Right renal cortex interstitium (tissue), 3 donors: ENCODE measurements around the gene BCL2L11. TPM values are rescaled to one million over a fixed set of nuclear protein-coding genes. Genes with fewer than 3 reads are reported as not detected.

Experiments
- DNase-seq, 3 donors: peaks; one replicate each; pipeline ENCODE4 v3.0.0-alpha.2; 2013; ENCODE audit warnings: low read depth in 3 of 3, low spot score in 2 of 3
- polyA plus RNA-seq, 3 donors: library from polyadenylated mRNA; unstranded; fragments of 120-200 nt; gene quantifications; one replicate each; pipeline ENCODE4 v1.2.1, GENCODE V29; 2013; ENCODE audit not compliant: insufficient read length in 3 of 3

Gene BCL2L11
- polyA plus RNA-seq, 3 donors, result 16.1 to 19.3 (median 17.8) TPM

- no peak for DNase-seq
These were observed 46.6 kb downstream of the BCL2L11 start for GRCh38 chr2:111167076-111167862.

- no peak for DNase-seq
These were observed 47.1 kb downstream of the BCL2L11 start for GRCh38 chr2:111167863-111168162.

DNA sequence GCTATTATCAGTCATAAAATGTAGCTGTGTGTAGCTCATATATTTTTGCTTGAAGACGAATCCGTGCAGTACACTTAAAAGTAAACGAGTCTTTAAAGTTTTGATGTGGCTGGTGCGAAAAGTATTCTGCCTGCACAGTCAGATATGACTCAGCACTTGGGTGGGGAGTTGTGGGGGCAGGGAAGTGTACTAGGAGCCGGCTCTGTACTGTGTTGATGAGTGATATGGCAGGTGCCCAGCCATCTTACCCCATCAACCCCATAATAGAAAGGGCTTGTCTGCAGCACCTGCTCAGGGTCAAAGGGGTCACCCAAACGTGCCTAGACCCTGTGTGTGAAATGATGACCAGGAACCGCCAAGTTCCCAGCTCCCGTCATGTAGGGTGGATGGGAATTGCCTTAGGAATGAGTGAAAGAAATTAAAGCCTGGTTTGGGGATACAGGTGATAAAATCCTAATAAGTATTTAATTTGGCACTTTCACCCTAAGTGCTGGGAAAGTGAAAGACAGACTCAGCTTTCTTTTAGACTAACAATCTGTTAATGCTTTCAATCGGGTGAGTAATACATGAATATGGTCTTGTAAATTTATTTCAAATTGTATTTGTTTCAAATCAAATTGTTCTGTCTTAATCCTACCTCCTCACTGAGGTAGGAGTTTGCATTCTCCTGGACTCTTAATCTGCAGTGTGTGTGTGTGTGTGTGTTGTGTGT is 48.0 kb downstream of the BCL2L11 start:
- no peak for DNase-seq

- no peak for DNase-seq
These were observed 48.6 kb downstream of the BCL2L11 start for GRCh38 chr2:111169268-111169667.

DNA sequence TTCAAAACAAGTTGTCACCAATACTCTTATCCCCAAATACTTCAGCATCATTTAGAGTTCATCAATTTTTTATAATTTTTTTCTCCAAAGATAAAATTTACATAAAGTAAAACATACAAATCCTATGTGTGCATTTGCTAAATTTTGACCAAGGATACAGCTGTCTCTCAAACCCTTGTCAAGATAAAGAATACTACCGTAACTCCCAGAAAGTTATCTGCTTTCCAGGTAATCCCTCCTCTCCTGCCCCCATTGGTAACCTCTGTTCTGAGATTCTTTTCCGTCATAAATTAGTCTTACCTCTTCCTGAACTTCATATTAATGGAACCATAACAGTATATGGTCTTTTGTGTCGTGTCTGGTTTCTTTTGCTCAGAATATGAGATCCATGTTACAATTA is 49.2 kb downstream of the BCL2L11 start:
- DNase-seq, result no peak

GRCh38 chr2:111171337-111171930 is 50.7 kb downstream of the BCL2L11 start:
- DNase-seq, result no peak

- no peak for DNase-seq
These were observed 52.0 kb downstream of the BCL2L11 start for GRCh38 chr2:111172666-111173065.

- DNase-seq, result no peak
These were observed 52.6 kb downstream of the BCL2L11 start for GRCh38 chr2:111173338-111173737.

GRCh38 chr2:111173856-111174255 is 53.1 kb downstream of the BCL2L11 start:
- no peak for DNase-seq

GRCh38 chr2:111175615-111176014 is 54.9 kb downstream of the BCL2L11 start:
- DNase-seq, result no peak

DNA sequence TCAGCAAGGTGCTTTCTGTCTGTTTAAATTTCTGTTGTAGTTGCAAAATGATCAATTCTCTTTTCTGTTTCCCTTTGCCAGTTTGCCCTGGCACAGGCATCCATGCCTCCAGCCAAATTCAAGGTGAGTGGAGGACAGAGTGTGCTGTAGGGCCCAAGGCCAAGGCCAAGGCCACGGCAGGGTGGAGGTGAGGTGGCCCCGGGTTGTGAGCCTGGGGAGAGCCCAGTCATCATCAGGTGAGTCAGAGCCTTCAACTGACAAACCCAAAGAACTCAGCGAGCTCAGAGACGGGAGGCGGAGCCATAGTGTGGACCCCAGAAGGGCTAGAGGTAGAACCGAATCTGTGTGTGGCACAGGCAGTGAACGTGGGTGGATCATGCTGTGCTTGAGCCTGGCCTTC is 55.7 kb downstream of the BCL2L11 start:
- DNase-seq, result no peak

- DNase-seq, result no peak
These were observed 56.2 kb downstream of the BCL2L11 start for GRCh38 chr2:111176867-111177266.

DNA sequence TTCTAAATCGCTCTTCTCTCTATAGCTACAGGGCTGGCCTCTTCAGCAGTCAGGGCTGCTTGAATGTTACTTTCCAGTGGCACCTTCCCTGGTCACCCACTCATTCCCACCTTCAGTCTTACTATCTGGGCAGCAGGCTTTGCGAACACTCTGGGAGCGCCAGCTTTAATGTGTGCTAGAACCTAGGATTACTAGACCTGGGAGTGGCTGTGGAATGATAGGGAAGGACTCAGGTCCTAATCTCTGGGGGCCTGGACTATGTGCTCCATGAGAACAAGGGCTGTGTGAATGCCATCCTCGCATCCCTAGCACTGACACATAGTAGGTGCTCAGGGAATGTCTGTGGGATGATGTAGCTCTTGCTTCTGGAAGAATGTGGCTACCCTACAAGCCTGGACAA is 57.6 kb downstream of the BCL2L11 start:
- no peak for DNase-seq

GRCh38 chr2:111178730-111179405 is 58.2 kb downstream of the BCL2L11 start:
- no peak for DNase-seq

DNA sequence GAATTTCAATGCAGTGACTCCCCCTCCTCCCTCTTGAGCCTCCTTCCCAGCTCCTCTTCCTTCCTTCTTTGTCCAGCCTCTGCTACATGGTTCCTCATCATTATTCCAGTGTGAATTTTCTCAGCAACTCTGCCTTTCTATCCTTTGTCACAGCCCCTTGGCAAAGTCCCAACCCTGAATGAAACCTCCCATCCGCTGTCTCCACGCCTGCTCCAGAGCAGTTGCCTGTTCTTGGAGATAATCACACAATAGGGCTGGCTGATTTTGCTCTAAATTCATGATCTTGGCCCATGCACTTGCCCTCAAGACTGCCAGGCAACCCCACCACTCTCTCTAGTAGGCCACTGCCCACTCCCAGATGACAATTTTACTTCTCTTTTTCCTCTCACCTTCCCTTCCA is 61.4 kb downstream of the BCL2L11 start:
- no peak for DNase-seq

DNA sequence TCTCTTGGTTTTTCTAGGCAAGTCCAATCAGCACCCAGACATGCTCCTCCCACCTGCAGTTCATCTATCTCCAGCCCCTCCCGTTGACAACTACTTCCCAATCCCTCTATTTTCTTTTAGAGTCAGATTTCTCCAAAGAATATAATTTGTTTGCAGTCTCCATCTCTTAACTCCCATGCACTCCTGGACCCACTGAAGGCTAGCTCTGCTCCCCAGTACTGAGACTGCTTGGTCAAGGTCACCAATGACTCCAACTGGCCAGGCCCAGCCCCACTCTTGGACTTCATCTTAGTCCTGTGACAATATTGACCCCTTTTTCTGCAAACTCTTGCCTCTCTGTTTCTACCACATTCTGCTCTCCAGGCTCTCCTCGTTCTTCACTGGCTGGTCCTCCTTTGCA is 62.0 kb downstream of the BCL2L11 start:
- DNase-seq, result no peak

- no peak for DNase-seq
These were observed 64.1 kb downstream of the BCL2L11 start for GRCh38 chr2:111184725-111185310.

DNA sequence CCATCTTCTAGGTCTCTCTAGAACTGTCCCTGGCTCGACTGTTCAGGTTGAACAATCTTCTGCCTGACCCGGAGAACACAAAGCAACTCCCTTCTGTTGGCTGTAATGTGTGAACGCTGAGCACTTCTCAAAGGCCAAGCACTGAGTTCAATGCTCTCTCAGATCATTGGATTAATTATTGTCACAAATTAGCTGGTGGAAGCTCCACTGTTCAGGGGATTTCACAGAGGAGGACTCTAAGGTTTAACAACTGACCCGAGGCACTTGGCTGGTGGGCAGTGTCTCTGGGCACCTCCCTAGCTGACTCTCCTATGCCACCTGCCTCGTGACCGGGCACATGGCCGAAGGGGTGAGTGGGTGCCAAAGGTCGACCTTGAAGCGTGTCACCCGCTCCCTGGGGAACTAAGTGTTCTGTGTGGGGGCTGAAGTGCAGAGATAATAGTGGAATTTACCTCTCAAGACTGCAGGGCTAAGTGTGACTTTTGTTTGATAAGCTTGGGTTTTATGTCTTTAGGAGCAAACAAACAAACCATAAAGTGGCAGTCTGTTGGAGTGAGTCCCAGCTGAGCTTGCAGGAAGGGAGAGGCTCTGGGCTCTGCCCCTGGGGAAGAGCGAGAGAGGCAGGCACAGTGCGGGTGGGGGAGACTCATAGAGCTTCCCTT is 64.8 kb downstream of the BCL2L11 start:
- no peak for DNase-seq

DNA sequence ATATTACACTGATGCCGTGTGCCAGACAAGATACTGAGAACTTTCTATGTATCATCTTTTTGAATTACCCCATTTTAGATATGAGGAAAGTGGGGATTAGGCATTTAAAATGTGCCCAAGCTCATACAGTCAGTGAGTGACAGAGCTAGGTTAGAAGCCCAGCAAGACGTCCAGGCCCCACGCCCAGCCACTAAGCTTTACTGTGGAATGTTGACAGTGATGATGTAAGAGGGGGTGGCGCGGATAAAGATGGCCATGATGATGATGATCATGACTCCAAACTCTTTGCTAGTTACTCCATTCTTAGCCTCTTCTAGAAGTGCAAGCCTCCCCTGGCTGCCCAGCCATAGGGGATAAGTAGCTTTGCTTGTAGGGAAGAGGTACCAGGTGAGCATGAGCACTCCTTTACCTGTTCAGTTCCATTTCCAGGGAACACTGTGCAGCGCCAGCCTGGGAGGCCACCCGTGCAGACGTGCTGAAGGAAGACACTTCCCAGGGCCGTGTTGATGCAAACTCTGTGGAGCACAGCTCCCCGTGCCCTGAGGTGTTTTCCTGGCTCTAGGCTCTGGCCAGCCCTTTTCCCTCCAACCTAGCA is 65.5 kb downstream of the BCL2L11 start:
- no peak for DNase-seq

GRCh38 chr2:111186933-111187332 is 66.2 kb downstream of the BCL2L11 start:
- DNase-seq, result no peak
